EH (cell line): ENCODE results near the gene AGBL5.

Experiments used
- DNase-seq: peaks from one replicate; pipeline ENCODE4 v3.0.0-alpha.2; 2015; ENCODE audit warnings: low read depth

AGBL5 gene

DNA sequence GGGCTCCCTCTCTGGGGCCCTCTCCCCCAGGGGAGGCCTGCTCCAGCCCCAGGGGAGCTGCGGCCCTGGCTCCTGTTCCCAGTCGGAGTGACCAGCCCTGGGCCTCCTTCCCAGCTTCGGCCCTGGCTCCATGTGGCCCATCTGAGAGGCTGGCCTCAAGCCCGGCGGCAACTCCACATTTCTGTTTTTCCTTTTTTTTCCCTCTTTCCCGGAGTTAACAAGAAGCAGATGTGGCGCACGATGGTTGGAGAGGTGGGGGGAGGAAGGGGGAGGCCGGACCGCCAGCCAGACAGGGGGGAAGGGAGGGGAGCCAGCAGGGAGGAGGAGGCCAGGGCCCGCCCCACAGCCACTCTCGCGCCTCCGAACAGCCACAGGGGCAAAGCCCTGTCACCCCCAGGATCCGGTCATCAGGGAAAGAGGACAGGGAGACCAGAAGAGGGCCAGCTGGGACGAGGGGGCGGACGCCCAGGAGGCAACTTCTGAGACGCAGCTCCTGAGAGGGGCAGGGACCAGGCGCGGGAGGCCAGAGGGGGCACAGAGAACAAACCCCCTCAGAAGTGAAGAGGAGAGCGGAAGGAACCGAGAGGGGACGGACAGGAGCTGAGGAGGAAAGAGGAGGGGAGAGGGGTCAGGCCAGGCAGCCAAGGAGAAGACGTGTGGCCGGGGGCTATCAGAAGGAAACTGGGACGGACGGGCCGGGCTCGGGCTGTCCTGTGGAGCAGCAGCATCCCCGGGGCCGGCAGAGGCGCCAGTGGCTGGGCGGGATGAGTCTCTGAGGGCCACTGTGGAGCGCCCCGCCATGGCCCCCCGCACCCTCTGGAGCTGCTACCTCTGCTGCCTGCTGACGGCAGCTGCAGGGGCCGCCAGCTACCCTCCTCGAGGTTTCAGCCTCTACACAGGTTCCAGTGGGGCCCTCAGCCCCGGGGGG, 27.1 kb downstream of the AGBL5 start, which contains the start of gene EMILIN1:
Gene EMILIN1 (plus strand): TSS at position 349 of the 928 bp plus-strand sequence. CDS start 451 bp downstream, at position 800.
- DNase-seq = peak; percentile 98

DNA sequence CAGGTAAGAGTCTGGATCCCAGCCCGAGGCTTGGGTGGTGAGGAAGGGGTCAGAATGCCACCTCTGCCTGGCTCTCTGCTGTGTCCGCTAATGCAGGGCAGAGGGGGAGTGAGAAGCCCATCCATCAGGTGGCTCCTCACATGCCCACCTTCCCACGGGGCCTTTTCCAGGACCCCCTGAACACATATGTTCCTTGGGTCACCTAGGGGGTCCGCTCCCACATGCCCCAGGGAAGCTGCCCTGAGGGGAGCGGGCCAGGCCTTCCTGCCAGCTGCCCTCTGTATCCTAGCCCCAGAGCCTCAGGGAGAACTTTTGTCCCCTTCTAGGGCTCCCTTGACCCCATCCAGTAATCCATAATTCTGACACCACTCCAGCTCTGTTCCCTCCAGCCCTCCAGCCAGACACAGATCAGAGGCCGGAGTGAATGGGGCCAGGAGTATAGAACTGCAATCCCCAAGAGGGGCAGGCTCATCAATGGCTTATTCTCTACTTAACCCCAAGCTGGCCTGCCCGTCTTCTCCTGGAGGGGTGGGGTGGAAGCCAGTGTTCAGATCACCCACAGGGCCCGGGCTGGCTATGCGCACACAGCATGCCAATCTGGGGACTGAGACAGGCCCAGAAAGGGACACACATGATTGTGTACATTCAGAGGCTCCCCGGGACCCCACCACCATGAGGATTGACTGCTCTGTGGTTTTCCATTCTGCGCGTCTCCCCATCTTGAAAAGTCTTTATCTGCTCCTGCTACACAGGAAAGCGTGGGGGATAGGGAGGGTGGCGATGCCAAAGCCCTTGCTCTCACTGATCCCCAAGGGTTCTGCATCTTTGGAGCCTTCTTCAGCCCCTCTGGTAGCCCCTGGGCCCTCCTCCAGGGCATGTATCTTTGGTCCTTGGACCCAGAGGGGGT, 28.0 kb downstream of the AGBL5 start:
- peak; percentile 26 for DNase-seq

DNA sequence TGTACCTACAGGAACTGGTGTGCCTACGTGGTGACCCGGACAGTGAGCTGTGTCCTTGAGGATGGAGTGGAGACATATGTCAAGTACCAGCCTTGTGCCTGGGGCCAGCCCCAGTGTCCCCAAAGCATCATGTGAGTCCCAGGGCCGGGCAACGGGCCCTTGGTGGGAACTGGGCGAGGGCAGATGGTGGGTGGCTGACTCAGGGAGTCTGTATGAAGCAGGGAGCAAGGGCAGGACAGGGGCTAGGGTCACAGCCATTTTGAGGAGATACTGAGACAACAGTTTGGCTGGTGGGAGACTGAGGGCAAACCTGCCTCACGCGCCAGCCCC, 28.6 kb downstream of the AGBL5 start:
- no peak for DNase-seq

DNA sequence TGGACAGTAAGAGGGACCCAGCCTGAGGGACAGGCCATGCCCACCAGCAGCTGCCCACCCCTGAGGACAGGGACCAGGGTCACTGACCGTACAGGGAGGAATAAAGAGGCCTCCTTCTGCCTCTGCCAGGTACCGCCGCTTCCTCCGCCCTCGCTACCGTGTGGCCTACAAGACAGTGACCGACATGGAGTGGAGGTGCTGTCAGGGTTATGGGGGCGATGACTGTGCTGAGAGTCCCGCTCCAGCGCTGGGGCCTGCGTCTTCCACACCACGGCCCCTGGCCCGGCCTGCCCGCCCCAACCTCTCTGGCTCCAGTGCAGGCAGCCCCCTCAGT, 29.1 kb downstream of the AGBL5 start:
- DNase-seq = no peak

DNA sequence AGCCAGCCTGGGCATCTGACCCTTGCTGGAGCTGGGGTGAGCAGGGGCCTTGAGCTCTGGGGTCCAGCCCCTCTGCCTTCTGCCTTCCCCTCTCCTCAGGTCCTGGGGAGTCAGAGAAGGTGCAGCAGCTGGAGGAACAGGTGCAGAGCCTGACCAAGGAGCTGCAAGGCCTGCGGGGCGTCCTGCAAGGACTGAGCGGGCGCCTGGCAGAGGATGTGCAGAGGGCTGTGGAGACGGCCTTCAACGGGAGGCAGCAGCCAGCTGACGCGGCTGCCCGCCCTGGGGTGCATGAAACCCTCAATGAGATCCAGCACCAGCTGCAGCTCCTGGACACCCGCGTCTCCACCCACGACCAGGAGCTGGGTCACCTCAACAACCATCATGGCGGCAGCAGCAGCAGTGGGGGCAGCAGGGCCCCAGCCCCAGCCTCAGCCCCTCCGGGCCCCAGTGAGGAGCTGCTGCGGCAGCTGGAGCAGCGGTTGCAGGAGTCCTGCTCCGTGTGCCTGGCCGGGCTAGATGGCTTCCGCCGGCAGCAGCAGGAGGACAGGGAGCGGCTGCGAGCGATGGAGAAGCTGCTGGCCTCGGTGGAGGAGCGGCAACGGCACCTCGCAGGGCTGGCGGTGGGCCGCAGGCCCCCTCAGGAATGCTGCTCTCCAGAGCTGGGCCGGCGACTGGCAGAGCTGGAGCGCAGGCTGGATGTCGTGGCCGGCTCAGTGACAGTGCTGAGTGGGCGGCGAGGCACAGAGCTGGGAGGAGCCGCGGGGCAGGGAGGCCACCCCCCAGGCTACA, 30.7 kb downstream of the AGBL5 start:
- no peak for DNase-seq

DNA sequence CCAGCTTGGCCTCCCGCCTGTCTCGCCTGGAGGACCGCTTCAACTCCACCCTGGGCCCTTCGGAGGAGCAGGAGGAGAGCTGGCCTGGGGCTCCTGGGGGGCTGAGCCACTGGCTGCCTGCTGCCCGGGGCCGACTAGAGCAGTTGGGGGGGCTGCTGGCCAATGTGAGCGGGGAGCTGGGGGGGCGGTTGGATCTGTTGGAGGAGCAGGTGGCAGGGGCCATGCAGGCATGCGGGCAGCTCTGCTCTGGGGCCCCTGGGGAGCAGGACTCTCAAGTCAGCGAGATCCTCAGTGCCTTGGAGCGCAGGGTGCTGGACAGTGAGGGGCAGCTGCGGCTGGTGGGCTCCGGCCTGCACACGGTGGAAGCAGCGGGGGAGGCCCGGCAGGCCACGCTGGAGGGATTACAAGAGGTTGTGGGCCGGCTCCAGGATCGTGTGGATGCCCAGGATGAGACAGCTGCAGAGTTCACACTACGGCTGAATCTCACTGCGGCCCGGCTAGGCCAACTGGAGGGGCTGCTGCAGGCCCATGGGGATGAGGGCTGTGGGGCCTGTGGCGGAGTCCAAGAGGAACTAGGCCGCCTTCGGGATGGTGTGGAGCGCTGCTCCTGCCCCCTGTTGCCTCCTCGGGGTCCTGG, 31.4 kb downstream of the AGBL5 start:
- no peak for DNase-seq

DNA sequence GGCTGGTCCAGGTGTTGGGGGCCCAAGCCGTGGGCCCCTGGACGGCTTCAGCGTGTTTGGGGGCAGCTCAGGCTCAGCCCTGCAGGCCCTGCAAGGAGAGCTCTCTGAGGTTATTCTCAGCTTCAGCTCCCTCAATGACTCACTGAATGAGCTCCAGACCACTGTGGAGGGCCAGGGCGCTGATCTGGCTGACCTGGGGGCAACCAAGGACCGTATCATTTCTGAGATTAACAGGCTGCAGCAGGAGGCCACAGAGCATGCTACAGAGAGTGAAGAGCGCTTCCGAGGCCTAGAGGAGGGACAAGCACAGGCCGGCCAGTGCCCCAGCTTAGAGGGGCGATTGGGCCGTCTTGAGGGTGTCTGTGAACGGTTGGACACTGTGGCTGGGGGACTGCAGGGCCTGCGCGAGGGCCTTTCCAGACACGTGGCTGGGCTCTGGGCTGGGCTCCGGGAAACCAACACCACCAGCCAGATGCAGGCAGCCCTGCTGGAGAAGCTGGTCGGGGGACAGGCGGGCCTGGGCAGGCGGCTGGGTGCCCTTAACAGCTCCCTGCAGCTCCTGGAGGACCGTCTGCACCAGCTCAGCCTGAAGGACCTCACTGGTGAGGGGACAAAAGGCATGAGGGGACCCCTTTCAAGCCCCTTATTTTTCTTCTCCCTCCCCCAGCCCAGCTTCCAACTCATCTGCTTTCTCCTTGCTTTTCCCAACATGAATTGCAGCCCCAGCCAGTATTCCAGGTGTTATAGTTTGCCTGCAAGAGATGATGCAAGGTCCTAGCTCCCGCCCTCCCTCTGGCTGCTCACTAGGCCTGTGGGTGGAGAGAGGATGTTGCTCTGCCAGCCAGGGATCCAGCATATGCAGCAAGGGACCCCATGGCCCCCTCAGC, 32.2 kb downstream of the AGBL5 start:
- no peak for DNase-seq

DNA sequence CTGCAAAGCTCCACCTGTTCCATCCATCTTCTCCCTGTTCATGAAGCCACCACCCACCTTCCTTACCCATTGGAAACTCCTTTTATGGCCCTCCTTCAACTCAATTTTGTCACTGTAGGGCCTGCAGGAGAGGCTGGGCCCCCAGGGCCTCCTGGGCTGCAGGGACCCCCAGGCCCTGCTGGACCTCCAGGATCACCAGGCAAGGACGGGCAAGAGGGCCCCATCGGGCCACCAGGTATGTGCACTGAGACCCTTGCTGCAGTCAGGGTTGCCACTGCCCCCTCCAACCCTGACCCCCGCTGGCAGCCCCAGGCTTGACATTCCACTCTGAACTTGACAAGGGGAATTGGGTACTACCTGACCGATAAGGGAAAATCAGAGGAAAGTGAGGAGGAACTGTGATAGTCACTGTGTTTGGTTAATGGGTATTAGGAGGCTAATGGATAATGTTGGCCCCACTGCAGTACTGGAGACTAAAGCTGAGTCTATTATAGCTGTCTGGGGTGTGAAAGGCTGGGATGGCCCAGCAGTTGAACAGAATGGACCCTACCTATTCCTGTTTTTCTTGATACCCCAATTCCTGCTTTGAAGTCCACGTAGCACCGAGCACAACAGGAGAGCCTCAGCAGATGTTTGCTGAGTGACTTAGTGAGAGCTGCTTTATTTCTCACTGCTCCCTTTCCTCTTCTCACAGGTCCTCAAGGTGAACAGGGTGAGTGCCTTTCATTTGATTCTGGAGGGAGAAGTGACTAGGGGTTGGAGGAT, 33.0 kb downstream of the AGBL5 start:
- DNase-seq = no peak

DNA sequence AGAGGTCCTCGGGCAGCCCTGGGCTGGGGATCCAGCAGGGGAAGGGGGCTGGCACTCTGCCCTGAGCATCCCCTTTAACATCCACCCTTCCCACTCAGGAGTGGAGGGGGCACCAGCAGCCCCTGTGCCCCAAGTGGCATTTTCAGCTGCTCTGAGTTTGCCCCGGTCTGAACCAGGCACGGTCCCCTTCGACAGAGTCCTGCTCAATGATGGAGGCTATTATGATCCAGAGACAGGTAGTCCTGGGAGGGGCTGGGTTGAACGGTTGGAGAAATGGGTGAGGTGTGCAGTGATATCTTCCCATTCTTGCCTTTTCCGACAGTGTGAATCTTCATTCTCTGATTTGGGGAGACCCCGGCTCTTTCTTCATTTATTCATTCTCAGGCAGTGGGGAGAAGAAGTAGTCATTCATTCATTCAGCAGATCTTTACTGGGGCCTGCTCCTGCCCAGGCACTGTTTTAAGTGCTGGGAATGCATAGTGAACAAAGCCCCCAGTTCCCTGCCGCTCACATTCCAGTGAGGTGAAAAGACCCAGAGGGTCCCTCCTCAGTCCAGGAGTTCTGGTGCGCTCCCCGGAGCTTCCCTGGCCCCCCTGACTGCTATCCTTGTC, 33.7 kb downstream of the AGBL5 start:
- DNase-seq = no peak

DNA sequence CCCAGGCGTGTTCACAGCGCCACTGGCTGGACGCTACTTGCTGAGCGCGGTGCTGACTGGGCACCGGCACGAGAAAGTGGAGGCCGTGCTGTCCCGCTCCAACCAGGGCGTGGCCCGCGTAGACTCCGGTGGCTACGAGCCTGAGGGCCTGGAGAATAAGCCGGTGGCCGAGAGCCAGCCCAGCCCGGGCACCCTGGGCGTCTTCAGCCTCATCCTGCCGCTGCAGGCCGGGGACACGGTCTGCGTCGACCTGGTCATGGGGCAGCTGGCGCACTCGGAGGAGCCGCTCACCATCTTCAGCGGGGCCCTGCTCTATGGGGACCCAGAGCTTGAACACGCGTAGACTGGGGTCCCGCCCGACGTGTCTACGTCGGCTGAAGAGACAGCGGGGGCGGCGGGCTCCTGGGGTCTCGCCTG, 34.2 kb downstream of the AGBL5 start:
- DNase-seq = peak; percentile 76

DNA sequence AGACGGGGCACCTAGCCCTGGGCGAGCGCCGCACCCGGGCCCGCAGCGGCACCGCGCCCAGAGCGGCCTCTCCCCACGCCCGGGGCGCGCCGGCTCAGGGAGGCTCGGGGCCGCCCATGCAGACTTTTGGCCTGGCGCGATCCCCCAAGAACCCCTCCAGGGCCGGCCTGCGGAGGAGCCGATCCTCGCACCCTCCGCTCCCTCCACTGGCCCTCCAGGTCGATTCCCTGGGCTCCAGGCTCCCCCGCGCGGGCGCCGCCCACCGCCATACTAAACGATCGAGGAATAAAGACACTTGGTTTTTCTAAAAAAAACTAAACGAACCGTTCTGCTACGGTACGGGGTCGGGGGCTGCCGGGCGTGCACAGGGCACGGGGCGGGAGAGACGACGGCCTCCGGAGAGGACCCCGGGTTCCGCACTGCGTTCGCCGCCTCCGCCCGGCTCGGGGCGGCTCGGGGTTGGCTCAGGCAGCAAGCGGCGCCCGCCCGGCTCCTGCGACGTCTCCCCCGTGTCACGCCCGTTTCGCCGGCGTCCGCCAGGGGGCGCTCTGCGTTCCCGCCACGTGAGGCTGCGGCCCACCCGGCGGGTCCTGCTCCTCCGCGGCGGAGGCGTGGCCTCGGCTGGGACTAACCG, 34.7 kb downstream of the AGBL5 start:
- peak; percentile 91 for DNase-seq

DNA sequence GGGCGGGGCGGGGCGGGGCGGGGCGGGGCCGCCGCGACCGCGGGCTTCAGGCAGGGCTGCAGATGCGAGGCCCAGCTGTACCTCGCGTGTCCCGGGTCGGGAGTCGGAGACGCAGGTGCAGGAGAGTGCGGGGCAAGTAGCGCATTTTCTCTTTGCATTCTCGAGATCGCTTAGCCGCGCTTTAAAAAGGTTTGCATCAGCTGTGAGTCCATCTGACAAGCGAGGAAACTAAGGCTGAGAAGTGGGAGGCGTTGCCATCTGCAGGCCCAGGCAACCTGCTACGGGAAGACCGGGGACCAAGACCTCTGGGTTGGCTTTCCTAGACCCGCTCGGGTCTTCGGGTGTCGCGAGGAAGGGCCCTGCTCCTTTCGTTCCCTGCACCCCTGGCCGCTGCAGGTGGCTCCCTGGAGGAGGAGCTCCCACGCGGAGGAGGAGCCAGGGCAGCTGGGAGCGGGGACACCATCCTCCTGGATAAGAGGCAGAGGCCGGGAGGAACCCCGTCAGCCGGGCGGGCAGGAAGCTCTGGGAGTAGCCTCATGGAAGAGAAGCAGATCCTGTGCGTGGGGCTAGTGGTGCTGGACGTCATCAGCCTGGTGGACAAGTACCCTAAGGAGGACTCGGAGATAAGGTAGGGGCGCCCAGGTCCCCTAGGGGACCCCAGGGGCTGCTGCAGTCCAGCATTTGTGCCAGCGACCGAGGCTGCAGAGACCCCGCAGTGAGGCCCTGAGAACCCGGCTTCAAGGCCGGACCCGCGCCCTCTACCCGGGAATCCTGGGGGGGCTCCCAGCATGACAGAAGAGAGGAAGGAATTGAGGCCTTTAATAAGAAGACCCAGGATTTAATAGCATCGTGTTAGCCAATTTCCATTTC, 35.5 kb downstream of the AGBL5 start, which contains the start of gene KHK:
Gene KHK (plus strand): TSS at position 49 of the 870 bp plus-strand sequence. CDS start 488 bp downstream, at position 537.
- peak; percentile 43 for DNase-seq

DNA sequence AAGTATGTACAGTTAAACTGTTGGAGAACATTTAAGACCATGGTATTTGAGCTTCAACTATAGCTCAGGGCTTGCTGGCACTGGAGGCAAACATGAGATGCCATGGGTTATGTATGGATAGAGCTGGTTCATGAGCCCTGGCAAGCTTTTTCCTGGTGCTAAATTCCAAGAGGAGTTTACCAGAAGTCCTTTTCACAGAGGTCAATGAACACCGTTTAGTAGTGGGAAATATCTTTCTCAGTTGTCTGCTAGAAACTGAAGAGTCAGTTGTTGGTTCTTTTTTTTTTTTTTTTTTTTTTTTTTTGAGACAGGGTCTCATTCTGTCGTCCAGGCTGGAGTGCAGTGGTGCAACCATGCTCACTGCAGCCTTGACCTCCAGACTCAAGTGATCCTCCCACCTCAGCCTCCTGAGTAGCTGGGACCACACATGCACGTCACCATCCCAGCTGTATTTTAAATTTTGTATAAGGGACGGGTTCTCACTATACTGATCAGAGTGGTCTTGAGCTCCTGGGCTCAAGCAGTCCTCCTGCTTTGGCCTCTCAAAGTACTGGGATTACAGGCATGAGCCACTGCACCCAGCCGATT, 36.4 kb downstream of the AGBL5 start:
- no peak for DNase-seq

DNA sequence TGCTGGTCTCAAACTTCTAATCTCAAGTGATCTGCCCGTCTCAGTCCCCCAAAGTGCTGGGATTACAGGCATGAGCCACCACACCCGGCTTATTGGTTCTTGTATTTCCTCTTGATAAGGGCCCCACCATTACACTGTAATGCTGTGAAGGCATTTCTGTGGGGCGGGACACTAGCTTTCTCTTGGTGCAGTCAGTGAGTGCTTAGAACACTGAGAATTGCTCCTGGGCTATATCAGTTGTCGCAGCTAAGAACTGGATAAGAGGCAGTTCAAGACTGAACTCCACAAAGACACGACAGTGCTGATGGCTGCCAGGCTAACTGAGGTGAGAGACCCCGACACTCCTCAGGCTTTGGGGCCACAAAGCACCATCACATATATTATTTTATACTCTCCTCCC, 37.2 kb downstream of the AGBL5 start:
- no peak for DNase-seq

DNA sequence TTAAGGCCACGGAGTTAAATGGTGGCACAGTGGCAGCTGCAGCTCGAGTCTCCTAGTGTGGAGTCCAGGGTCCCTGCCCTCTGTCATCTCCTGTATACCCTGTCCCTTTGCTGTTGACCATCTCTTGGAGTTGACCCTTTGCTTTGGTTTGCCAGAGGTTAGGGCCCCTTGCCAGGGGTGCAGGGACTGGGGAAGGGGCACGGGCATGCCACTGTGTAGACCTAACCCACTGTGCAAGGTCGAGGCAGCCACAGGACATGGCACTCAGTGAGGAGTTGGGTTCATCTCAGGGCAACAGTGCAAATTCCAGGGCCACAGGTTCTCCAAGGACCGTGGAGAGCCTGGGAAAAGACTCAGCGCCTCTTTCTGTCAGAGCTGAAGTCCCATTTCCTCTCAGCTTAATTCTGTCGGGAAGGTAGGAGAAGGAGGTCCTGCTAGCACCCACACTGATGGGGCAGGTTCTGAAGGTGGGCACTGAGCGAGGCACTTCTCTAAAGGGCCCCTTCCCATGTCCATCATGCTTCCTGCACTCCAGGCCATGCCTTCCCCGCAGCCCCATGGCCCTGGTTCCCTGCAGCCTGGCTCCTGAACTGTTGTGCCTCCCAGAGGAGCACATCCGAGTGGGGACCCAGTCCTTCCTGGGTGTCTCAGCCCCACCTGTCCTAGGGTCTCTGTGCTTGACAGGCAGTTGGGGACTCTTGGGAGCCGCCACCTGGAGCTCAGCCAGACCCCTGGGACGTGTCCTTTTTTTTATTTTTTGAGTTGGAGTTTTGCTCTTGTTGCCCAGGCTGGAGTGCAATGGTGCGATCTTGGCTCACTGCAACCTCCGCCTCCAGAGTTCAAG, 37.9 kb downstream of the AGBL5 start:
- DNase-seq = no peak
